ENCODE measurements around the gene PARD3.

Gene PARD3

DNA sequence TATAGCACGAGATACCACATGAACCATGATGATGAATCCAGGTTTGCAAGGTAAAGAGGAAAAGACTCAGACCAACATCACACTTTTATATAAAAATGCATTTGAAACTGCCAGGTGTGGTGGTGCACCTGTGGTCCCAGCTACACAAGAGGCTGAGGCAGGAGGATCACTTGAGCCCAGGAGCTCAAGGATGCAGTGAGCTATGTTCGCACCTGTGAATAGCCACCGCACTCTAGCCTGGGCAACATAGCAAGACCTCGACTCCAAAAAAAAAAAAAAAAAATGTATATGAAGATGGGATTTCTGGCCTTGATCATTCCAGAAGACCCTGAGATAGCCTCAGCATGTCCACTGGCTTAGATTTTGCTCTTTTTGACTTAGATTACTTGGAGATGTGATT is 161.6 kb downstream of the PARD3 start:
- H3K4me3 ChIP-seq (ENCODE audit: low read depth, low read length): no peak overlapping the region
- TF ChIP-seq, protein P1, sequence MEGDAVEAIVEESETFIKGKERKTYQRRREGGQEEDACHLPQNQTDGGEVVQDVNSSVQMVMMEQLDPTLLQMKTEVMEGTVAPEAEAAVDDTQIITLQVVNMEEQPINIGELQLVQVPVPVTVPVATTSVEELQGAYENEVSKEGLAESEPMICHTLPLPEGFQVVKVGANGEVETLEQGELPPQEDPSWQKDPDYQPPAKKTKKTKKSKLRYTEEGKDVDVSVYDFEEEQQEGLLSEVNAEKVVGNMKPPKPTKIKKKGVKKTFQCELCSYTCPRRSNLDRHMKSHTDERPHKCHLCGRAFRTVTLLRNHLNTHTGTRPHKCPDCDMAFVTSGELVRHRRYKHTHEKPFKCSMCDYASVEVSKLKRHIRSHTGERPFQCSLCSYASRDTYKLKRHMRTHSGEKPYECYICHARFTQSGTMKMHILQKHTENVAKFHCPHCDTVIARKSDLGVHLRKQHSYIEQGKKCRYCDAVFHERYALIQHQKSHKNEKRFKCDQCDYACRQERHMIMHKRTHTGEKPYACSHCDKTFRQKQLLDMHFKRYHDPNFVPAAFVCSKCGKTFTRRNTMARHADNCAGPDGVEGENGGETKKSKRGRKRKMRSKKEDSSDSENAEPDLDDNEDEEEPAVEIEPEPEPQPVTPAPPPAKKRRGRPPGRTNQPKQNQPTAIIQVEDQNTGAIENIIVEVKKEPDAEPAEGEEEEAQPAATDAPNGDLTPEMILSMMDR (IDR thresholded peaks at IDR 0.05; ENCODE audit: control insufficient read depth, extremely low read depth, insufficient read depth): no peak
- no peak for DNase-seq (ENCODE audit: low read depth)

DNA sequence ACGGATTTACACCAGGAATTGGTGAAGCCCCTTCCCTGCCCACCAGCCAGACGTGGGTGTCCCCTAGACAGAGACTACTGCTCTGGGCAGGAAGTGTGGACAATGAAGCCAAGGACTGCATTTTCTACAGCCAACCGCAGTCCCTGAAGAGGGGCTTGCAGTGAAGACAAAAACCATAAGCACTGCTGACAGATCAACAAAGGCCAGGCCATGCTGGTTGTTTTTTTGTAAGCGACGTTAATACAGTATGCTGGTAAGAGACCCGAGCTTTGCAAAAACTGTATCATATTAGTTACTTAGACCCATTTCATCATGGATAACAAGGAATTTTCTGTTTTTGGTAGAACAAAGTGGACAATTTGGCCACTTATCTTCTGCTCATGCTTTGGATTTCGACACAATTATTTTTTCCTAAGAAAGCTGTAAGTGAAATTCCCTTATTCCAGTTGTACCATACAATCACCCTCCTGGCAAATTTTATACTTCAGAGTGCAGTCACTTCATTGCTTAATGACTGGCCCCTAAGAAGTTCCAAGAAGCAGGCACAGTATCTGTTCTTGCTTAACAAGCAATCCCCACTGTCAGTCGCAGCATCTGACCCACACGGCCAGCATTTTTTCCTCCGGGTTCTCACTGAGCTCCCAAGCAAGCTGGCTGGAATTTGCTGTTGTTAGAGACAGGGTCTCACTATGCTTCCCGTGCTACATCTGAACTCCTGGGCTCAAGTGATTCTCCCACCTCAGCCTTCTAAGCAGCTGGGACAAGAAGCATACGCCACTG is 163.5 kb downstream of the PARD3 start:
- H3K4me3 ChIP-seq (ENCODE audit: low read depth, low read length): no peak overlapping the region
- TF ChIP-seq, protein P1 (IDR thresholded peaks at IDR 0.05; ENCODE audit: control insufficient read depth, extremely low read depth, insufficient read depth): no peak
- no peak for DNase-seq (ENCODE audit: low read depth)

DNA sequence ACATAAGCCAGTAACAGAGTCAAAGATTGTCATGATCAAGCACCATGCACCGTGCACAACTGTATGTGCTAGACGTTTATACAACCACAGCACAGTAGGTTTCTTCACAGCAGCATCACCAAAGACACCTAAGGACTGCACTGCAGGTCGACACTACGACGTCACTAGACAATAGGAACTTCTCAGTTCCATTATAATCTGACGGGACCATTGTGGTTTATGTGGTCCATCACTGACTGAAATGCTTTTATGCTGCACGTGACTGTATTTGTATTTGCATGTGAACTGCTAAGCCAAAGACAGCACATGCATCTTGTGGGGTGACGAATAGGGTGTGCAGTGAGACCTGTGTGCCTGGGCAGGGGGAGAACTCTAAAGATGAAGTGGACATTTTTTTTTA is 164.9 kb downstream of the PARD3 start:
- H3K4me3 ChIP-seq (ENCODE audit: low read depth, low read length): no peak overlapping the region
- DNase-seq (ENCODE audit: low read depth): no peak
- TF ChIP-seq, protein P1 (IDR thresholded peaks at IDR 0.05; ENCODE audit: control insufficient read depth, extremely low read depth, insufficient read depth): no peak

DNA sequence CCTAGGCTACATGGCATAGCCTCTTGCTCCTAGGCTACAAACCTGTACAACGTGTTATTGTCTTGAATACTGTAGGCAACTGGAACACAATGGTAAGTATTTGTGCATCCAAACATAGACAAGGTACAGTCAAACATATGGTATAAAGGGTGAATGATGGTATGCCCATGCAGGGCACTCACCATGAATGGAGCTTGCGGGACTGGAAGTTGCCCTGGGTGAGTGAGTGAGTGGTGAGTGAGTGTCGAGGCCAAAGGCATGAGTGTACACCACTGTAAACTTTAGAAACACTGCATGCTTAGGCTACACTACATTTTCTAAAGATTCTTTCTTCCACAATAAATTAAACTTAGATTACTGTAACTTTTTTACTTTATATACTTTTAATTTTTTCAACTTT is 165.7 kb downstream of the PARD3 start:
- DNase-seq (ENCODE audit: low read depth): no peak
- TF ChIP-seq, protein P1 (IDR thresholded peaks at IDR 0.05; ENCODE audit: control insufficient read depth, extremely low read depth, insufficient read depth): no peak

DNA sequence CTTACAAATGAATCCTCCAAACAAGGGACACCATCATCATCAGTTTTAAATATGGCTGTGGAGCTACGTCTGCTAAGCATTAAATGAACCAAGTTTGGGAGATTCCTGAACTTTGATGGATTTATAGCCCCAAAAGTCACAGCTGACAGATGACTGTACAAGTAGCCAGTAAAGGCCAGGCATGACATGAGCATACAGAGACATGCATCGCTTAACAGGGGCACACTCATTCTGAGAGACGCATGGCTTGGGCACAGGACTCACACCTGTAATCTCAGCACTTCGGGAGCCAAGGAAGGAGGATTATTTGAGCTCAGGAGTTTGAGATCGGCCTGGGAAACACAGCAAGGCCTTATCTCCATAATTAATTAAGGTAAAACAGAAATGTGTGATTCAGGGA is 166.2 kb downstream of the PARD3 start:
- no peak overlapping the region for H3K4me3 ChIP-seq (ENCODE audit: low read depth, low read length)
- DNase-seq (ENCODE audit: low read depth): no peak
- TF ChIP-seq, protein P1 (IDR thresholded peaks at IDR 0.05; ENCODE audit: control insufficient read depth, extremely low read depth, insufficient read depth): no peak

More for the DNA sequence above, 165.7 kb downstream of the PARD3 start:
- no peak overlapping the region for H3K4me3 ChIP-seq (ENCODE audit: low read depth, low read length)

DNA sequence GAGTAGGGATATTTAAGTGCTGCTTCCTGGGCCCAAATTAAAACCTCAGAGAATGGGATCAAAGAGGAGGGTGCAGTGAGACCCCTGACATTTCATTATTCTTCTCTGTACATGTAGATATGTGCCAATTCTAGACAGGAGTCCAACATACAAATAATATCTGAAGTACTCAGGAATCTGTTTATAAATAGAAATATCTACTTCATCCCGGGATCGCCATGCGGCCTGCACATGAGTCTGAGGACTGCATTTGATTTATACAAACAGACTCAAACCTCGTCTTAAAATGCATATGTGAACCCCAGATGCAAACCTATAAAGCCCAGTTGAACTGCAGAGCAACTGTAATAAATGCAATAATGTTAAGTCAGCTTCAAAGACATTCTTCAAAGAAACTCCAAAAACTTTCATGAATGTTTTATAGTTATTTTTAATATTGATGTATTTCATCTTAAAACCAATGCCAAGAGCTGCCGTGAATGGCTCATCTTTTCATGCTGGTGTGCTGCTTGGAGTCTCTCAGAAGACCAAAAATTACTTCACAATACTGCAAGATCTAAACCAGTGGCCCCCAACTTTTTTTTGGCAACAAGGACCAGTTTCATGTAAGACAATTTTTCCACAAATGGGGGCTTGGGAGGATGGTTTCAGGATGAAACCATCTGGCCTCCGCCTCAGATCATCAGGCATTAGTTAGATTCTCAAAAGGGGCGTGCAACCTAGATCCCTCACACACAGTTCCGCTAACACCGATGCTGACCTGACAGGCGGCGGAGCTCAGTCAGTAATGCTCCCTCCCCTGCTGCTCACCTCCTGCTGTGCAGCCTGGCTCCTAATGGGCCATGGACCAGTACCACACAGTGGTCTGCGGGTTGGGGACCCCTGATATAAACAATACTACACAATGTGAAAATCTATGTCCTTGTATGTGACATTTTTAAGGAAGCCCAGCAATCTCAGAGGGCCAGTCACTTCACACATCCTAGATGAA is 166.9 kb downstream of the PARD3 start:
- no peak overlapping the region for H3K4me3 ChIP-seq (ENCODE audit: low read depth, low read length)
- TF ChIP-seq, protein P1 (IDR thresholded peaks at IDR 0.05; ENCODE audit: control insufficient read depth, extremely low read depth, insufficient read depth): no peak
- DNase-seq (ENCODE audit: low read depth): no peak
